Osteocyte (in vitro differentiated cells): ENCODE data around the gene IL1RAPL2. TPM values are rescaled to one million over a fixed set of nuclear protein-coding genes. Genes with fewer than 3 reads are reported as not detected.

Experiments used
- DNase-seq: peaks from one replicate; pipeline ENCODE4 v3.0.0; 2021; ENCODE audit warnings: mixed read lengths; ENCODE audit not compliant: unreplicated experiment; ENCODE audit errors: extremely low spot score
- H3K27ac Mint-ChIP-seq: one replicate; pipeline ENCODE4 v1.8.0; 2021; ENCODE audit warnings: mild to moderate bottlenecking, mixed read lengths; ENCODE audit not compliant: unreplicated experiment
- H3K27me3 Mint-ChIP-seq: one replicate; pipeline ENCODE4 v1.8.0; 2021; ENCODE audit warnings: mixed read lengths; ENCODE audit not compliant: unreplicated experiment
- H3K36me3 Mint-ChIP-seq: one replicate; pipeline ENCODE4 v1.8.0; 2021; ENCODE audit warnings: mixed read lengths; ENCODE audit not compliant: unreplicated experiment
- H3K4me1 Mint-ChIP-seq: one replicate; pipeline ENCODE4 v1.8.0; 2021; ENCODE audit warnings: mixed read lengths; ENCODE audit not compliant: unreplicated experiment
- H3K4me3 Mint-ChIP-seq: one replicate; pipeline ENCODE4 v1.8.0; 2021; ENCODE audit warnings: mild to moderate bottlenecking, moderate library complexity, mixed read lengths; ENCODE audit not compliant: unreplicated experiment
- H3K9me3 Mint-ChIP-seq: one replicate; pipeline ENCODE4 v1.8.0; 2021; ENCODE audit warnings: mixed read lengths; ENCODE audit not compliant: unreplicated experiment
- total RNA-seq: library from RNA; stranded (reverse); gene quantifications from 2 replicates; pipeline ENCODE4 v1.2.1, GENCODE V29; 2021
- TF ChIP-seq, protein P1 (sequence below): fragments of 200-600 bp; sonication (generic); IDR thresholded peaks from 2 replicates; pipeline ENCODE4 v1.5.0; 2021; ENCODE audit warnings: antibody characterized with exemption, mild to moderate bottlenecking, moderate library complexity

Gene IL1RAPL2
- total RNA-seq, 1 donor from 2014 or later, result not detected

DNA sequence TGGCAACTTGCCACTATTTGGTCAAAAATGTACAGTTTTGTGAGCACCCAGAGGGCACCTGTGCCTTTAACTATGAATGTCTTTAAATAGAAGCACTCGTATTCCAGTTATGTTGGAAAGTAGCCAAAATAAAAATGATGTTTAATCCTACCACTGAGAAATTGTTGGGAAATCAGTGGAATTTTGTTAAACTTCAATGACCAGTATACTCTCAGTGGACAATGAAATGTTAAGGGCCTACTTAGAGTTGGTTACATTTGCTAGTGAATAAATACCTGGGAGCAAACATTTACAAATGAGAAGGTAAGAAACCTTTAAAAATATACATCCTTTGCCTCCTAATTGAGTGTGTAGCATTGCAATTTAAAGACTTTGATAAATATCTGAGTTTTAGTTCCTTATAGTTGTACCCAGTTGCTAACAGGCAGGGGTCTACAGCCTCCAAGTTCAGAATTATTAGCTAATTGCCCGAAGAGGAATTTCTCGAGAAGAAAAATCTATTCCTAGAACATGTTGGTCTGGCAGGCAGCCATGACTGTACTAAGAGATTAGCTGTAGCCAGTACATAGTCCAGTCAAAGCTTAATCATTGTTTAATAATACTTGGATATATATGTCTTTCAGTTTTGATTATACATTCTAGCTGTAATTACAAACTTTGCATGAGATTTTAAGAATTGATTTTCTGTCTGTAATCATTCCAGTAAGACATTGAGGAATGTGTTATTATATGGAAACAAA, 93.2 kb downstream of the IL1RAPL2 start:
- TF ChIP-seq, protein P1, sequence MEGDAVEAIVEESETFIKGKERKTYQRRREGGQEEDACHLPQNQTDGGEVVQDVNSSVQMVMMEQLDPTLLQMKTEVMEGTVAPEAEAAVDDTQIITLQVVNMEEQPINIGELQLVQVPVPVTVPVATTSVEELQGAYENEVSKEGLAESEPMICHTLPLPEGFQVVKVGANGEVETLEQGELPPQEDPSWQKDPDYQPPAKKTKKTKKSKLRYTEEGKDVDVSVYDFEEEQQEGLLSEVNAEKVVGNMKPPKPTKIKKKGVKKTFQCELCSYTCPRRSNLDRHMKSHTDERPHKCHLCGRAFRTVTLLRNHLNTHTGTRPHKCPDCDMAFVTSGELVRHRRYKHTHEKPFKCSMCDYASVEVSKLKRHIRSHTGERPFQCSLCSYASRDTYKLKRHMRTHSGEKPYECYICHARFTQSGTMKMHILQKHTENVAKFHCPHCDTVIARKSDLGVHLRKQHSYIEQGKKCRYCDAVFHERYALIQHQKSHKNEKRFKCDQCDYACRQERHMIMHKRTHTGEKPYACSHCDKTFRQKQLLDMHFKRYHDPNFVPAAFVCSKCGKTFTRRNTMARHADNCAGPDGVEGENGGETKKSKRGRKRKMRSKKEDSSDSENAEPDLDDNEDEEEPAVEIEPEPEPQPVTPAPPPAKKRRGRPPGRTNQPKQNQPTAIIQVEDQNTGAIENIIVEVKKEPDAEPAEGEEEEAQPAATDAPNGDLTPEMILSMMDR, result no peak
- DNase-seq, result no peak
- Mint-ChIP-seq H3K27me3 (no peaks in the 10 kb centered on the region), H3K4me1 (no peaks in the 10 kb centered on the region), H3K27ac (no peak overlapping the region), H3K36me3 (no peaks in the 10 kb centered on the region), H3K4me3 (no peak overlapping the region), H3K9me3 (no peaks in the 10 kb centered on the region)

GRCh38 chrX:104660092-104660491, 94.1 kb downstream of the IL1RAPL2 start:
- TF ChIP-seq, protein P1, result no peak
- H3K27me3 Mint-ChIP-seq, result no peaks in the 10 kb centered on the region
- no peaks in the 10 kb centered on the region for H3K36me3 Mint-ChIP-seq
- no peaks in the 10 kb centered on the region for H3K4me1 Mint-ChIP-seq
- no peak overlapping the region for H3K4me3 Mint-ChIP-seq
- H3K9me3 Mint-ChIP-seq, result no peaks in the 10 kb centered on the region
- H3K27ac Mint-ChIP-seq, result no peak overlapping the region
- no peak for DNase-seq

GRCh38 chrX:104662694-104663093, 96.7 kb downstream of the IL1RAPL2 start:
- Mint-ChIP-seq H3K36me3 (no peaks in the 10 kb centered on the region), H3K4me3 (no peak overlapping the region), H3K9me3 (no peaks in the 10 kb centered on the region), H3K27me3 (no peaks in the 10 kb centered on the region), H3K4me1 (no peaks in the 10 kb centered on the region), H3K27ac (no peak overlapping the region)
- TF ChIP-seq, protein P1, result no peak
- no peak for DNase-seq

DNA sequence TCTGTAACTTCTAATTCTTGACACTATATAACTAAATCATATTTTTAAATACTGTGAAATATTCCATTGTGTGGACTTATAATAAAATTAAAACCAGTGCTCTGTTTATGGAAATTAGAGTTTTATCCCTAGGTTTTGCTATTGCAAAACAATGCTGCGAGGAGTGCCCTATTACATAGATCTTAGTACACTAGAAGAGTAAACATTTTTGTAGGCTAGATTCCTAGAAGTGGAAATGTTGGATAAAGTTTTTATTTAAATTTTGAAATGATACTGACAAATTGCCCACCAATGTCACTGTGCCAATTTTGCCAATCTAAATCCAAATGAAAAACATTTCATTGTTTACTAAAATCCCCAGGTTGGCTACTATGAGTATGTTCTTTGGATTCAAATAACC, 99.7 kb downstream of the IL1RAPL2 start:
- Mint-ChIP-seq H3K4me1 (no peaks in the 10 kb centered on the region), H3K27me3 (no peaks in the 10 kb centered on the region), H3K9me3 (peaks cover 3% of the 10 kb centered on the region), H3K4me3 (no peak overlapping the region), H3K36me3 (no peaks in the 10 kb centered on the region), H3K27ac (no peak overlapping the region)
- DNase-seq, result no peak
- TF ChIP-seq, protein P1, result no peak

DNA sequence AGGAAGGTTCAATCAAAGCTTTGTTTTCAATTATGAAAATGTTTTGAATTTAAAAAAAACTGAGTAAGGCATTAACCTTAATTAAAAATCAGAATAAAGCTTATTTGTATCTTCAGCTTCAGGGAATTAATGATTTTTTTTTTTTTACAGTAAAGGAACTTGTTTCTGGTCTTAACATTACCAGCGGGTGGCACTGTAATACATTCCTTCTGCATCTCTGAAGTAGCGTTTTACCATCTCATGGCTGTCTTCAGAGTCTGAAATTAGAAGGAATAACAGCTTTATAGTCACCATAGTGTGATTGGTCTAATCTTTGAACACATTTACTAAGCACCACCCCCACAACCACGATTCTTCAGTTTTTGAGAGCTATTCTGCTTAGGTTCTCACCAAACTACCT, 102.6 kb downstream of the IL1RAPL2 start:
- Mint-ChIP-seq H3K27me3 (no peaks in the 10 kb centered on the region), H3K9me3 (peaks cover 3% of the 10 kb centered on the region), H3K4me3 (no peak overlapping the region), H3K4me1 (no peaks in the 10 kb centered on the region), H3K36me3 (no peaks in the 10 kb centered on the region), H3K27ac (no peak overlapping the region)
- DNase-seq, result no peak
- TF ChIP-seq, protein P1, result peak; percentile 47
